ENCODE data around the gene RFX2.
"Not testable (repeated sequence)": the region's sequence is repeated elsewhere in the genome, so short reads cannot be mapped to it uniquely, and the experiment has no call there.

Gene RFX2

GRCh38 chr19:6110360-6110977, at the start of gene RFX2:
Gene RFX2, minus strand, starts transcription at chr19:6110500. Its CDS starts 63,004 bp downstream, at chr19:6047496.
- peak; percentile 97 to 98 for DNase-seq

- DNase-seq = no peak
Observed at GRCh38 chr19:6156033-6156432, 45.7 kb upstream of the RFX2 start.

GRCh38 chr19:6150289-6150688, 40.0 kb upstream of the RFX2 start:
- no peak for DNase-seq

- DNase-seq = no peak
Observed at GRCh38 chr19:6141217-6141616, 30.9 kb upstream of the RFX2 start.

GRCh38 chr19:6138511-6138910, 28.2 kb upstream of the RFX2 start:
- no peak for DNase-seq

- DNase-seq = no peak
Observed at GRCh38 chr19:6138066-6138465, 27.8 kb upstream of the RFX2 start.

GRCh38 chr19:6133231-6133630, 22.9 kb upstream of the RFX2 start:
- no peak for DNase-seq

- no peak for DNase-seq
Observed at GRCh38 chr19:6132482-6132881, 22.2 kb upstream of the RFX2 start.

GRCh38 chr19:6127716-6128335, 17.5 kb upstream of the RFX2 start:
- DNase-seq = no peak

- peak; percentile 77 to 83 for DNase-seq
Observed at GRCh38 chr19:6126335-6126974, 16.2 kb upstream of the RFX2 start.

- DNase-seq = peak; percentile 88 to 90
Observed at GRCh38 chr19:6125571-6125989, 15.3 kb upstream of the RFX2 start.

- DNase-seq = no peak
Observed at GRCh38 chr19:6119031-6119430, 8.7 kb upstream of the RFX2 start.

- DNase-seq = no peak
Observed at GRCh38 chr19:6118043-6118442, 7.7 kb upstream of the RFX2 start.

GRCh38 chr19:6117534-6117933, 7.2 kb upstream of the RFX2 start:
- no peak for DNase-seq

- no peak for DNase-seq
Observed at GRCh38 chr19:6116749-6117430, 6.6 kb upstream of the RFX2 start.

- no peak for DNase-seq
Observed at GRCh38 chr19:6115992-6116391, 5.7 kb upstream of the RFX2 start.

- no peak for DNase-seq
Observed at GRCh38 chr19:6113616-6114188, 3.4 kb upstream of the RFX2 start.

- DNase-seq = no peak
Observed at GRCh38 chr19:6109947-6110346, 353 bp downstream of the RFX2 start.

- peak; percentile 69 to 73 for DNase-seq
Observed at GRCh38 chr19:6108721-6109633, 1.3 kb downstream of the RFX2 start.

GRCh38 chr19:6106643-6107294, 3.5 kb downstream of the RFX2 start:
- DNase-seq = not testable (repeated sequence)

- no peak for DNase-seq
Observed at GRCh38 chr19:6105444-6105843, 4.9 kb downstream of the RFX2 start.

GRCh38 chr19:6103894-6104293, 6.4 kb downstream of the RFX2 start:
- no peak for DNase-seq

All from Kasumi-1 (cell line).